ENCODE data around the gene ZNF574. TPM values are rescaled to one million over a fixed set of nuclear protein-coding genes. Genes with fewer than 3 reads are reported as not detected.

Gene ZNF574
- total and polyA plus RNA-seq, 2 donors (not counting 1 experiment from before 2014, with no cell fraction given), result 5.1 to 9.9 TPM

DNA sequence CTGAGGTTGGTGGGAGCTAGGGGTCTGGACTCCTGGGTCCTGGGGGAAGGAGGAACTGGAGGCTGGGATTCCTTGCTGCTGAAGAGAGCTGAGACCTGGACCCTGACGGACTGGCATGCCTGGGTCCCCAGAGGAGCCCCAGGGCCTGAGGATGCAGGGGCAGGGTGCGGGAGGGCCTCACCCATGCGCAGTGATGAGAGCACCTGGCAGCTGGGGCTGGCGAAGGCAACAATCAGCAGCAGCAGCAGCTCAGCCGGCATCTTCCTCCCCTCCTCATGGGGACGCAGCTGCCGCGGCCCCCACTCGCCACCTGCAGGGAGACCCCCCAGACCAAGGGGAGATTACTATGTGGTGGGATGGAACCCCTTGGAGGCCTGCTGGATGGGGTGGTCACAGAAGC lies 10.5 kb upstream of the ZNF574 start:
- DNase-seq (ENCODE audit: low read depth in 2 of 2), result no peak
- Histone ChIP-seq H3K27me3 (ENCODE audit: control insufficient read depth, insufficient read depth, low read length) (peaks cover 31% of the 10 kb centered on the region), H3K79me2 (ENCODE audit: control insufficient read depth, insufficient read depth, low read length) (no peaks in the 10 kb centered on the region), H3K4me1 (ENCODE audit: control insufficient read depth, extremely low read depth, insufficient read depth, low read length) (no peaks in the 10 kb centered on the region), H3K4me2 (ENCODE audit: extremely low read depth, insufficient read depth, low read length) (no peak overlapping the region), H3K9me3 (ENCODE audit: control insufficient read depth, insufficient read depth, low read depth, low read length) (no peaks in the 10 kb centered on the region), H3K36me3 (ENCODE audit: control insufficient read depth, insufficient read depth, low read length) (no peaks in the 10 kb centered on the region), H3K9ac (ENCODE audit: insufficient read depth, low read length) (no peak overlapping the region), H4K20me1 (ENCODE audit: control insufficient read depth, extremely low read depth, insufficient read depth, low read length) (no peaks in the 10 kb centered on the region), H3K4me3 (replicated peaks in 1 of 4; ENCODE audit: control extremely low read depth in 1 of 4, insufficient read depth in 1 of 4, low read depth in 3 of 4, low read length in 4 of 4) (no peak overlapping the region), H3K27ac (ENCODE audit: insufficient read depth, low read length) (no peak overlapping the region), H2AFZ (ENCODE audit: low read length) (no peak overlapping the region)
- no peak for TF ChIP-seq EZH2 (IDR thresholded peaks at IDR 0.05; ENCODE audit: low read length, missing control alignments)
- TF ChIP-seq CTCF (conservative IDR thresholded peaks at IDR 0.05 in 1 of 2, IDR thresholded peaks at IDR 0.05 in 1 of 2; ENCODE audit: low read depth in 1 of 2, low read length in 2 of 2), result no peak

- peak; percentile 12 to 26 for DNase-seq (ENCODE audit: low read depth in 2 of 2)
- Histone ChIP-seq H2AFZ (ENCODE audit: low read length) (no peak overlapping the region), H3K79me2 (ENCODE audit: control insufficient read depth, insufficient read depth, low read length) (no peaks in the 10 kb centered on the region), H3K9ac (ENCODE audit: insufficient read depth, low read length) (no peak overlapping the region), H3K9me3 (ENCODE audit: control insufficient read depth, insufficient read depth, low read depth, low read length) (no peaks in the 10 kb centered on the region), H3K27me3 (ENCODE audit: control insufficient read depth, insufficient read depth, low read length) (peaks cover 31% of the 10 kb centered on the region), H3K4me3 (replicated peaks in 1 of 4; ENCODE audit: control extremely low read depth in 1 of 4, insufficient read depth in 1 of 4, low read depth in 3 of 4, low read length in 4 of 4) (no peak overlapping the region), H3K4me1 (ENCODE audit: control insufficient read depth, extremely low read depth, insufficient read depth, low read length) (no peaks in the 10 kb centered on the region), H3K4me2 (ENCODE audit: extremely low read depth, insufficient read depth, low read length) (no peak overlapping the region), H3K27ac (ENCODE audit: insufficient read depth, low read length) (no peak overlapping the region), H4K20me1 (ENCODE audit: control insufficient read depth, extremely low read depth, insufficient read depth, low read length) (no peaks in the 10 kb centered on the region), H3K36me3 (ENCODE audit: control insufficient read depth, insufficient read depth, low read length) (no peaks in the 10 kb centered on the region)
- TF ChIP-seq CTCF (conservative IDR thresholded peaks at IDR 0.05 in 1 of 2, IDR thresholded peaks at IDR 0.05 in 1 of 2; ENCODE audit: low read depth in 1 of 2, low read length in 2 of 2) (no peak), EZH2 (IDR thresholded peaks at IDR 0.05; ENCODE audit: low read length, missing control alignments) (no peak)
Observed at GRCh38 chr19:42066075-42066754, 9.8 kb upstream of the ZNF574 start.

- Histone ChIP-seq H3K4me2 (ENCODE audit: extremely low read depth, insufficient read depth, low read length) (no peak overlapping the region), H2AFZ (ENCODE audit: low read length) (no peak overlapping the region), H3K9me3 (ENCODE audit: control insufficient read depth, insufficient read depth, low read depth, low read length) (no peaks in the 10 kb centered on the region), H3K79me2 (ENCODE audit: control insufficient read depth, insufficient read depth, low read length) (no peaks in the 10 kb centered on the region), H3K9ac (ENCODE audit: insufficient read depth, low read length) (no peak overlapping the region), H4K20me1 (ENCODE audit: control insufficient read depth, extremely low read depth, insufficient read depth, low read length) (no peaks in the 10 kb centered on the region), H3K4me3 (replicated peaks in 1 of 4; ENCODE audit: control extremely low read depth in 1 of 4, insufficient read depth in 1 of 4, low read depth in 3 of 4, low read length in 4 of 4) (no peak overlapping the region), H3K27me3 (ENCODE audit: control insufficient read depth, insufficient read depth, low read length) (peaks cover 31% of the 10 kb centered on the region), H3K36me3 (ENCODE audit: control insufficient read depth, insufficient read depth, low read length) (no peaks in the 10 kb centered on the region), H3K4me1 (ENCODE audit: control insufficient read depth, extremely low read depth, insufficient read depth, low read length) (no peaks in the 10 kb centered on the region), H3K27ac (ENCODE audit: insufficient read depth, low read length) (no peak overlapping the region)
- TF ChIP-seq EZH2 (IDR thresholded peaks at IDR 0.05; ENCODE audit: low read length, missing control alignments), result no peak
- DNase-seq (ENCODE audit: low read depth in 2 of 2), result no peak
Observed at GRCh38 chr19:42067315-42067888, 8.6 kb upstream of the ZNF574 start.

Measured in fibroblast of lung (primary cell).